ENCODE results near the gene TOX2.

The TOX2 gene

DNA sequence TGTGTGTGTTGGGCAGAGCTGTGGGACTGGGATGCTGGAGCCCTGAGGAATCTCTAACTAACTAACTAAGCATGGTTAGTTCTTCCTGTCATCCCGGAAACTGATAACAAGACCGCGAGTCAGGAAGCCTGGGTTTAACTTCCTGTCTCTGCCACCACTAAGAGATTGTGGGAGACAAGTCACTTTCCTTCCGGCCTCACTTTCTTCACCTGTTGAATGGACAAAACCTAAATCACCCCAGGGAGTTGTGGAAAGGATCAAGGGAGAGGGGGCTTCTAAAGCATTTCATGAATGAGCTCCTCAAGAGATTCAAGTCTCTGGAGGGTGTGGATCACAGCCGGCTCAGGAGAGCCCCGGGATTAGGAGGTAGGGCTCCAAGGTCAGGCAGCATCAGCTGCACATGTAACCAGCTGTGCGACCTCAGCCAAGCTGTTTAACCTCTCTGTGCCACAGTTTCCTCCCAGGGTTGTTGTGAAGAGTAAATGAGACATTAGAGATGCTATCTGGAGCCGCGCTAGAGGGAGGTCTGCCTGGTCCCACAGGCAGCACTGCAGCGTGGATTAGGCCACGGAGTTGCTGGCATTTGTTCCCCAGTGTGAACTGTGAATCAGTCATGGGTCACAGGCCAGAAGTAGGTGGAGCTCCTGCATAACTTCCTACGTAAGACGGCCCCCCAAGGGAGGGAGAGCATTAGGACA lies 105.1 kb downstream of the TOX2 start:
- peaks cover under 1% of the 10 kb centered on the region for H3K27me3 Mint-ChIP-seq
- no peak for ATAC-seq (ENCODE audit: low read depth)
- DNase-seq (ENCODE audit: low spot score in 2 of 2): no peak
- H3K36me3 Mint-ChIP-seq: no peaks in the 10 kb centered on the region
- H3K9me3 Mint-ChIP-seq: no peaks in the 10 kb centered on the region
- peaks cover 9% of the 10 kb centered on the region for H3K4me1 Mint-ChIP-seq
- H3K4me3 Mint-ChIP-seq: no peak overlapping the region
- no peak overlapping the region for H3K27ac Mint-ChIP-seq

- Mint-ChIP-seq H3K36me3 (no peaks in the 10 kb centered on the region), H3K27ac (no peak overlapping the region), H3K4me3 (no peak overlapping the region), H3K27me3 (peaks cover 1% of the 10 kb centered on the region), H3K9me3 (no peaks in the 10 kb centered on the region), H3K4me1 (peaks cover 9% of the 10 kb centered on the region)
- ATAC-seq (ENCODE audit: low read depth): no peak
- DNase-seq (ENCODE audit: low spot score in 2 of 2): no peak
Measured at GRCh38 chr20:44020406-44021148, 105.9 kb downstream of the TOX2 start.

DNA sequence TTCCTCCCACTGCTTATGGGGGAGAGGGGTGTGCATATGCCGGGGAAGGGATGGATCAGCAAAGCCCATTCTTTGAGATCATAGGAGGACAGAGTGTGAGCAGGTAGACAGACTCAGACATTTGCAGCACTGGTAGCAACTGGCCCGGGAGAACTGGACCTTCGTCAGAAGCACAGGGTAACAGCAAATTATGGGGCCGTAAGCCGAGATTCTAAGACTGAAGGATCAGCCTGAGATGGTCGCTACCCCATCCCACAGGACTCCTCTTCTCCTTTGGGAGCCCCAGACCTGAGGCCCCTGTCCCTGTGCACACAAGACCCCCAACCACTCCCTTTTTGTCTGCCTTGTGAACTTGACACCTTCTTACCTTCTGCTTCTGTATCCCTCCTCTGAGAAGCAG lies 106.5 kb downstream of the TOX2 start:
- Mint-ChIP-seq H3K4me3 (no peak overlapping the region), H3K4me1 (peaks cover 9% of the 10 kb centered on the region), H3K27ac (no peak overlapping the region), H3K27me3 (peaks cover 1% of the 10 kb centered on the region), H3K9me3 (no peaks in the 10 kb centered on the region), H3K36me3 (no peaks in the 10 kb centered on the region)
- ATAC-seq (ENCODE audit: low read depth) (no peak), DNase-seq (ENCODE audit: low spot score in 2 of 2) (no peak)

DNA sequence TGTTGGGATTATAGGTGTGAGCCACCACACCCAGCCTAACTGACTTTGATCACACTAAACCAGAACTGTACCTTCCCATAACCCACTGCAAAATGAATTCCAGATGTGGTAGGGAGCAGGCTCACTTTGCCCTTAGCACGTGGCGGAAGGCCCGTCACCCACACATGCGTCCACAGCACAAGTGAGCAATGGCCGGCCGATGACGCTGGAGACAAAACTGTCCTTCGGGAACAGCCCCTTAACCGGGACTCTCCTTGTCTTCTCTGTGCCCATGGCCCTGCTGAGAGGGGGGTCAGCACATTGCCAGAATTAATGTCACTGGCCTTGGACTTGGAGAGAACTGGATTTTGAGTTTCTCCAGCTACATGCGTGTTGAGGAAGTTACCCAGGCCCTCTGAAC lies 107.2 kb downstream of the TOX2 start:
- H3K9me3 Mint-ChIP-seq: no peaks in the 10 kb centered on the region
- no peak overlapping the region for H3K4me3 Mint-ChIP-seq
- DNase-seq (ENCODE audit: low spot score in 2 of 2): no peak
- H3K27ac Mint-ChIP-seq: no peak overlapping the region
- no peak for ATAC-seq (ENCODE audit: low read depth)
- peaks cover 1% of the 10 kb centered on the region for H3K27me3 Mint-ChIP-seq
- no peaks in the 10 kb centered on the region for H3K36me3 Mint-ChIP-seq
- peaks cover 9% of the 10 kb centered on the region for H3K4me1 Mint-ChIP-seq

DNA sequence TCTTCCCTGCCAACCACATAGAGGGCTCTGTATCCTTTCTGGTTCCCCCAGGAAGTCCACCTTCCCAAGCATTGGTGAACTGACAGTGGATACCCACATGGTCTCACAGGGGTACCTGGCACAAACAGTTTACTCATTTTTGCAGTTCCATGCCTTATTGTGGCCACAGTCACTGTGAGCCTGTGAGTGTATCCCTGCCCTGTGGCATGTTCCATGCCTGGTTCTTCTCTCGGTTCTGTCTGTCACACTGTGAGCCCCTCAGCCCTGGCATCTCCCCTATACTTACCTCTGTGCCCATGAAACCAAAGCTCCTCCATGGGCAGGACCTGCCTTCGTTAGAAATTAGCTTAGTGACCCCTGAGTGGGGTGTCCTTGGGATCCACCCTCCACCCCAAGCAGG lies 107.8 kb downstream of the TOX2 start:
- no peak for ATAC-seq (ENCODE audit: low read depth)
- H3K4me1 Mint-ChIP-seq: peaks cover 9% of the 10 kb centered on the region
- no peaks in the 10 kb centered on the region for H3K9me3 Mint-ChIP-seq
- H3K36me3 Mint-ChIP-seq: no peaks in the 10 kb centered on the region
- H3K4me3 Mint-ChIP-seq: no peak overlapping the region
- H3K27me3 Mint-ChIP-seq: peaks cover 1% of the 10 kb centered on the region
- H3K27ac Mint-ChIP-seq: no peak overlapping the region
- DNase-seq (ENCODE audit: low spot score in 2 of 2): no peak

GRCh38 chr20:44023515-44024371 lies 109.1 kb downstream of the TOX2 start:
- Mint-ChIP-seq H3K4me3 (no peak overlapping the region), H3K9me3 (no peaks in the 10 kb centered on the region), H3K4me1 (peaks cover 9% of the 10 kb centered on the region), H3K27ac (no peak overlapping the region), H3K36me3 (no peaks in the 10 kb centered on the region), H3K27me3 (peaks cover 1% of the 10 kb centered on the region)
- DNase-seq (ENCODE audit: low spot score in 2 of 2) (no peak), ATAC-seq (ENCODE audit: low read depth) (no peak)

- Mint-ChIP-seq H3K9me3 (no peaks in the 10 kb centered on the region), H3K27ac (no peak overlapping the region), H3K4me1 (peaks cover 4% of the 10 kb centered on the region), H3K4me3 (no peak overlapping the region), H3K27me3 (peaks cover 1% of the 10 kb centered on the region), H3K36me3 (no peaks in the 10 kb centered on the region)
- DNase-seq (ENCODE audit: low spot score in 2 of 2) (no peak), ATAC-seq (ENCODE audit: low read depth) (no peak)
Measured at GRCh38 chr20:44024820-44025580, 110.3 kb downstream of the TOX2 start.

GRCh38 chr20:44025756-44026155 lies 111.1 kb downstream of the TOX2 start:
- Mint-ChIP-seq H3K27me3 (peaks cover 2% of the 10 kb centered on the region), H3K27ac (no peak overlapping the region)

DNA sequence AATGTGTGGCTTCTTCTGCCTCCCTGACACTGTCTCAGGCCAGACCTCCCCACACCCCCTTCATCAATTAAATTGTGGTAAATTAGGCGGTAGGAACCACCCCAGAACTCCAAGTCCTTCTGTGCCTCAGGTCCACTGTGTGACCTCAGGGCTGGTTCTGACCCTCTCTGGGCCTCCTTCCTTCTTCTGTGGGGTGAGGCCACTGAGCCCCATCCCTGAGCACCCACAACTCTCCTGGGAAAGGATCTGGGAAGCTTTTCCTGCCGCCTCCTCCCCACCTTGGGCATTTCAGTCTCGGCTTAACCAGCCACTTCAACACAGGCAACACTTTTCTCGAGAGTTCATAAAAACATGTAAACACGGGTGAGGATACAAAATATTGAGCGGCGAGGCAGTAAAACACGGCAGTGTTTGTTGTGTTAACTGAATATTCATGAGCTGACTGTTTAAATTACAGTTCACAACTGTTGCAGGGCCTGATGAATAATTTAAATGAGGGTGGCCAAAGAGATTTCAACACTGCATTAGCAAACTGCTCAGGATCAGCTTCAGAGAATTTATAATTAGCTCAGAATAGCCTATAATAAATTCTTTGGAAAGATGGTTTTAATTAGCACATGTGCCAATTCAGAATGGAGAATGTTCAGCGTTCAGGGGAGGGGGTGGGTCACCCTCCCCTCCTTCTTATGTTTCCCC lies 112.1 kb downstream of the TOX2 start:
- Mint-ChIP-seq H3K36me3 (no peaks in the 10 kb centered on the region), H3K4me3 (no peak overlapping the region), H3K27me3 (peaks cover 2% of the 10 kb centered on the region), H3K27ac (no peak overlapping the region), H3K4me1 (peaks cover 3% of the 10 kb centered on the region), H3K9me3 (no peaks in the 10 kb centered on the region)
- DNase-seq (ENCODE audit: low spot score in 2 of 2) (no peak), ATAC-seq (ENCODE audit: low read depth) (no peak)

More at GRCh38 chr20:44025756-44026155, 111.1 kb downstream of the TOX2 start:
- DNase-seq (ENCODE audit: low spot score in 2 of 2): no peak
- H3K36me3 Mint-ChIP-seq: no peaks in the 10 kb centered on the region
- no peak for ATAC-seq (ENCODE audit: low read depth)
- H3K9me3 Mint-ChIP-seq: no peaks in the 10 kb centered on the region
- H3K4me1 Mint-ChIP-seq: peaks cover 3% of the 10 kb centered on the region
- H3K4me3 Mint-ChIP-seq: no peak overlapping the region

GRCh38 chr20:44027343-44028002 lies 112.8 kb downstream of the TOX2 start:
- peaks cover 3% of the 10 kb centered on the region for H3K4me1 Mint-ChIP-seq
- peaks cover 2% of the 10 kb centered on the region for H3K27me3 Mint-ChIP-seq
- no peaks in the 10 kb centered on the region for H3K36me3 Mint-ChIP-seq
- no peaks in the 10 kb centered on the region for H3K9me3 Mint-ChIP-seq
- DNase-seq (ENCODE audit: low spot score in 2 of 2) (no peak), ATAC-seq (ENCODE audit: low read depth) (no peak)
- H3K4me3 Mint-ChIP-seq: no peak overlapping the region
- H3K27ac Mint-ChIP-seq: peak overlapping the region; percentile 5

DNA sequence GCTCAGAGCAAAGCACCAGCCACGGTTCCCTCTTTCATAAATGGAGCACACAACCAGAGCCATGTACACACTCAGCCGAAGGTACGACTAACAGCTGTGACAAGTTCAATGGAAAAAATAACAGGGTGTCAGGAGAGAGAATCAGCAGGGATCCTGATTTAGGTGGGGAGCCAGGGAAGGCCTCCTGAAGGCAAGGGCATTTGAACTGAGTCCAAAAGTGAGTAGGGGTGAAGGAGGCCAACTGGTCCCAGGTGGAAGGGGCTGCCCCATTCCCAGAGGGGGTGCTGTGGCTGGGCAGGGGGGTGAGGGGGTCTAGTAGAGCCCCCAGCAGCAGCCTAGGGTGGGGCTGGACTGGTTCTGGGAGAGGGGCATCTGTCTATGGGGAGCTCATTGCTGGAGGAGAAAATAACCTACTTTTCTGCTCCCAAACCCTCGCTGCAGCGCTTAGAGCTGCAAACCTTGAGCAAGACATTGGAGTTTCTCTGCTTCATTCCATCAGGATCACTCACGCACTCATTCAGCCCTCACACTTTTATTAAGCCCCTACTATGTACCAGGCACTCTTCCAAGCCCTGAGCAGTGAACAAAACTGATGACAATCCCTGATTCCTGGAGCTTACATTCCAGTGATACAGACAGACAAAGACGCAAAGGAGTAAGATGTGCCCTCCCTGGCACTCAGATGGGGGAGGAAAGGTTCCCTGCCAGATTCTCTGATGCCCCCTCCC lies 113.5 kb downstream of the TOX2 start:
- H3K27me3 Mint-ChIP-seq: peaks cover 2% of the 10 kb centered on the region
- H3K27ac Mint-ChIP-seq: peak overlapping the region; percentile 5
- no peaks in the 10 kb centered on the region for H3K9me3 Mint-ChIP-seq
- H3K4me3 Mint-ChIP-seq: no peak overlapping the region
- no peak for ATAC-seq (ENCODE audit: low read depth)
- peaks cover 3% of the 10 kb centered on the region for H3K4me1 Mint-ChIP-seq
- H3K36me3 Mint-ChIP-seq: no peaks in the 10 kb centered on the region
- DNase-seq (ENCODE audit: low spot score in 2 of 2): no peak
